Testis (tissue), 3 donors: ENCODE results near the gene RP2. TPM values are rescaled to one million over a fixed set of nuclear protein-coding genes. Genes with fewer than 3 reads are reported as not detected.

Experiments
- DNase-seq: peaks from one replicate; pipeline ENCODE4 v3.0.0-alpha.2; 2019
- H3K27ac ChIP-seq, 2 donors: fragments of 200-600 bp; sonication (generic); one replicate each; pipeline ENCODE4 v1.5.1; 2019
- H3K27me3 ChIP-seq: fragments of 200-600 bp; sonication (generic); one replicate; pipeline ENCODE4 v1.5.1; 2019
- H3K36me3 ChIP-seq: fragments of 200-600 bp; sonication (generic); one replicate; pipeline ENCODE4 v1.5.1; 2017; ENCODE audit warnings: low read depth; ENCODE audit errors: missing control alignments
- H3K4me1 ChIP-seq: fragments of 200-600 bp; sonication (generic); one replicate; pipeline ENCODE4 v1.5.1; 2019
- H3K4me3 ChIP-seq, 2 donors: fragments of 200-600 bp; sonication (generic); one replicate each; pipeline ENCODE4 v1.5.1; 2017 to 2019
- H3K9me3 ChIP-seq: fragments of 200-600 bp; sonication (generic); one replicate; pipeline ENCODE4 v1.5.1; 2017
- CTCF ChIP-seq, 3 experiments: fragments of 450-650 bp in 2 of 3; fragments of 200-600 bp in 1 of 3; sonication (generic) in 1 of 3; IDR thresholded peaks; one replicate each; pipeline ENCODE4 v1.5.1; 2016 to 2019; ENCODE audit warnings: antibody characterized with exemption in 3 of 3, mild to moderate bottlenecking in 2 of 3, moderate library complexity in 1 of 3
- POLR2A ChIP-seq: fragments of 450-650 bp; IDR thresholded peaks from one replicate; pipeline ENCODE4 v1.6.1; 2017; ENCODE audit warnings: antibody characterized with exemption, mild to moderate bottlenecking, moderate library complexity
- WGBS, 2 donors: methylation state at CpG; one replicate each; pipeline ENCODE4 v1.1.5; 2018; 5-methylcytosine and 5-hydroxymethylcytosine counted together
- intact Hi-C: fragments of 100-400 bp; cut with DNase I; formaldehyde crosslinking; loops from one replicate; pipeline ENCODE4 v1.15.1; 2023; ENCODE audit warnings: low total_unique reads
- polyA plus RNA-seq: library from polyadenylated mRNA; stranded (reverse); fragments of 350-450 nt; fragmentation: Illumina TruSeq; extraction: RNeasy Lipid Tissue Mini Kit (QIAGEN cat#74804); gene quantifications from one replicate; pipeline ENCODE4 v1.2.3, GENCODE V29; 2014; ENCODE audit warnings: low read depth, low replicate concordance; ENCODE audit not compliant: insufficient read depth
- total RNA-seq, 2 donors: library from RNA; depleted of rRNA; stranded (reverse); fragments of >200 nt; gene quantifications; one replicate each; pipeline ENCODE4 v1.2.3, GENCODE V29; 2016

The RP2 gene
- total and polyA plus RNA-seq, 3 donors from 2014 or later: 6.1 to 7.8 (median 6.6) TPM

GRCh38 chrX:46912098-46912602, 75.3 kb downstream of the RP2 start, which contains the start of gene JADE3:
Gene JADE3 (plus strand): TSS chrX:46912421. CDS start chrX:46984895, 72,474 bp downstream.
- H3K27me3 ChIP-seq: no peaks in the 10 kb centered on the region
- 1% methylated on average over 47 of the region's 64 CpGs; no CpG with 5 or more reads in 1 of the 2 donors for WGBS, 2 donors
- peak within 1 kb of the TSS; percentile 60 to 77 for H3K4me3 ChIP-seq
- H3K9me3 ChIP-seq: no peaks in the 10 kb centered on the region
- TF ChIP-seq POLR2A (no peak), CTCF (IDR thresholded peaks at IDR 0.05) (no peak)
- H3K27ac ChIP-seq: peak within 1 kb of the TSS; percentile 31 to 72
- no peaks in the 10 kb centered on the region for H3K36me3 ChIP-seq
- DNase-seq: peak; percentile 83
- intact Hi-C loops: no loop called here
- no peaks in the 10 kb centered on the region for H3K4me1 ChIP-seq

GRCh38 chrX:46912603-46913491, 76.0 kb downstream of the RP2 start:
- no peaks in the 10 kb centered on the region for H3K9me3 ChIP-seq
- TF ChIP-seq POLR2A (no peak), CTCF (IDR thresholded peaks at IDR 0.05) (peak; percentile 18 to 42 (median 38))
- H3K4me3 ChIP-seq: peak overlapping the region; percentile 60 to 77
- peak; percentile 37 for DNase-seq
- WGBS, 2 donors: 2% methylated on average over 36 of the region's 109 CpGs; no CpG with 5 or more reads in 1 of the 2 donors
- H3K27me3 ChIP-seq: no peaks in the 10 kb centered on the region
- H3K36me3 ChIP-seq: no peaks in the 10 kb centered on the region
- H3K4me1 ChIP-seq: no peaks in the 10 kb centered on the region
- intact Hi-C loops: no loop called here
- peak overlapping the region; percentile 31 to 72 for H3K27ac ChIP-seq

- no peaks in the 10 kb centered on the region for H3K27me3 ChIP-seq
- no peaks in the 10 kb centered on the region for H3K4me1 ChIP-seq
- WGBS, 2 donors: 1% methylated on average over 8 to 14 of the region's 14 CpGs
- TF ChIP-seq CTCF (IDR thresholded peaks at IDR 0.05) (no peak), POLR2A (no peak)
- H3K4me3 ChIP-seq: peak overlapping the region; percentile 60 to 77
- DNase-seq: peak; percentile 31
- no peaks in the 10 kb centered on the region for H3K36me3 ChIP-seq
- no peaks in the 10 kb centered on the region for H3K9me3 ChIP-seq
- intact Hi-C loops: no loop called here
- no peak overlapping the region for H3K27ac ChIP-seq
These were observed 76.8 kb downstream of the RP2 start for GRCh38 chrX:46913667-46914066.

- H3K27ac ChIP-seq: no peak overlapping the region
- no peaks in the 10 kb centered on the region for H3K27me3 ChIP-seq
- DNase-seq: no peak
- TF ChIP-seq POLR2A (no peak), CTCF (IDR thresholded peaks at IDR 0.05) (no peak)
- no peaks in the 10 kb centered on the region for H3K4me1 ChIP-seq
- H3K36me3 ChIP-seq: no peaks in the 10 kb centered on the region
- H3K4me3 ChIP-seq: no peak overlapping the region
- intact Hi-C loops: no loop called here
- no peaks in the 10 kb centered on the region for H3K9me3 ChIP-seq
- WGBS, 2 donors: 60 to 61% methylated on average over 2 of the region's 2 CpGs
These were observed 79.4 kb downstream of the RP2 start for GRCh38 chrX:46916273-46916672.
